Body of pancreas (tissue), 4 donors: ENCODE measurements around the gene PPM1H. TPM values are rescaled to one million over a fixed set of nuclear protein-coding genes. Genes with fewer than 3 reads are reported as not detected.

Experiments
- ATAC-seq: fragments of 150-250 bp; one replicate; pipeline ENCODE4 v1.9.1; 2016
- DNase-seq, 4 donors: peaks; one replicate each; pipeline ENCODE4 v3.0.0-alpha.2; 2019
- H3K27ac ChIP-seq, 4 donors: fragments of 200-600 bp; sonication (generic); 1 replicate in 3 of 4; 2 replicates in 1 of 4; pipeline versions ENCODE4 v1.5.1 to v1.6.1; 2016 to 2019; ENCODE audit warnings: mild to moderate bottlenecking in 1 of 4, mixed read lengths in 1 of 4, moderate library complexity in 1 of 4
- H3K27me3 ChIP-seq, 2 donors: fragments of 200-600 bp; sonication (generic); one replicate each; pipeline ENCODE4 v1.6.0; 2016; ENCODE audit warnings: mild to moderate bottlenecking in 1 of 2
- H3K36me3 ChIP-seq, 2 donors: fragments of 200-600 bp; sonication (generic); replicated peaks in 1 of 2; 2 replicates each; pipeline ENCODE4 v1.5.1; 2016; ENCODE audit warnings: low read depth in 2 of 2; ENCODE audit not compliant: insufficient read depth in 1 of 2
- H3K4me1 ChIP-seq: fragments of 200-600 bp; sonication (generic); one replicate; pipeline ENCODE4 v1.6.0; 2016
- H3K4me3 ChIP-seq, 2 donors: fragments of 200-600 bp; sonication (generic); 1 replicate in 1 of 2; 2 replicates in 1 of 2; pipeline ENCODE4 v1.5.1; 2016 to 2019
- H3K9me3 ChIP-seq, 3 donors: fragments of 200-600 bp; sonication (generic); 1 replicate in 2 of 3; 2 replicates in 1 of 3; pipeline ENCODE4 v1.5.1; 2016
- CTCF ChIP-seq, 7 experiments: fragments of 450-650 bp in 4 of 7; fragments of 200-600 bp in 3 of 7; sonication (generic) in 3 of 7; IDR thresholded peaks; one replicate each; pipeline ENCODE4 v1.5.1; 2016 to 2019; ENCODE audit warnings: antibody characterized with exemption in 7 of 7
- POLR2A ChIP-seq, 3 donors: fragments of 450-650 bp; IDR thresholded peaks; one replicate each; pipeline ENCODE4 v1.6.1; 2016; ENCODE audit warnings: antibody characterized with exemption in 3 of 3, mild to moderate bottlenecking in 2 of 3
- WGBS, 2 donors: methylation state at CpG; one replicate each; pipeline ENCODE4 v1.1.5; 2017; 5-methylcytosine and 5-hydroxymethylcytosine counted together
- intact Hi-C: fragments of 100-400 bp; cut with DNase I; formaldehyde crosslinking; loops from one replicate; pipeline ENCODE4 v1.15.1; 2023
- total RNA-seq, 2 donors: library from RNA; depleted of rRNA; stranded (reverse); fragments of >200 nt; gene quantifications; one replicate each; pipeline ENCODE4 v1.1.0, GENCODE V29; 2016

Gene PPM1H
- total RNA-seq, 2 donors from 2014 or later, result 4.9 to 6.3 TPM

DNA sequence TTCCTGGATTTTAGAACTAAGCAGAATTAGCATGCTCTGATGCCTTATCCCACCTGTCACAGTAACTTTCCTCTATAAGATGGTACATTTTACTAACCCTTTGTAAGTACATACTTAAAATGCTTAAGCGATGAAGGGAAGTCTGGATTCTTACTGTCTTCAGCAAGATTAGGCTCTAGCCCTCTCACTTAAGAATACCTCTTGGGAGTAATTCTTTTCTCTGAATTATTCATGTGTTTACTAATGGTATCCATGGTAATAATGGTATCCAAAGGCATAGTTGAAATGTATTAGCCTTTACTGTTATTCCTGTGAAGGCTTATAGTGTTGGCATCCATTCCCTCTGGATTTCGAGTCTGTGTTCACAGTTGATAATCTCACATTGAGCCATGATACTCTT is 291.5 kb downstream of the PPM1H start:
- ATAC-seq (no peak), DNase-seq (no peak)
- H3K9me3 ChIP-seq, result no peaks in the 10 kb centered on the region
- no peak overlapping the region for H3K4me3 ChIP-seq
- no peaks in the 10 kb centered on the region for H3K4me1 ChIP-seq
- intact Hi-C loops, result no loop called here
- H3K27ac ChIP-seq, result no peak overlapping the region
- no peak for TF ChIP-seq CTCF (IDR thresholded peaks at IDR 0.05)
- TF ChIP-seq POLR2A (IDR thresholded peaks at IDR 0.05), result no peak
- no peaks in the 10 kb centered on the region for H3K27me3 ChIP-seq
- WGBS, 2 donors, result 87 to 90% methylated on average over 2 of the region's 2 CpGs
- H3K36me3 ChIP-seq, result no peaks in the 10 kb centered on the region

- DNase-seq, result no peak
- no peaks in the 10 kb centered on the region for H3K4me1 ChIP-seq
- no peak for ATAC-seq
- intact Hi-C loops, result no loop called here
- no peaks in the 10 kb centered on the region for H3K27me3 ChIP-seq
- no peaks in the 10 kb centered on the region for H3K9me3 ChIP-seq
- 72 to 90% methylated on average over 2 of the region's 2 CpGs for WGBS, 2 donors
- H3K4me3 ChIP-seq, result no peak overlapping the region
- no peak for TF ChIP-seq POLR2A (IDR thresholded peaks at IDR 0.05)
- TF ChIP-seq CTCF (IDR thresholded peaks at IDR 0.05), result no peak
- no peaks in the 10 kb centered on the region for H3K36me3 ChIP-seq
- no peak overlapping the region for H3K27ac ChIP-seq
These were observed 292.5 kb downstream of the PPM1H start for GRCh38 chr12:62642486-62642885.

DNA sequence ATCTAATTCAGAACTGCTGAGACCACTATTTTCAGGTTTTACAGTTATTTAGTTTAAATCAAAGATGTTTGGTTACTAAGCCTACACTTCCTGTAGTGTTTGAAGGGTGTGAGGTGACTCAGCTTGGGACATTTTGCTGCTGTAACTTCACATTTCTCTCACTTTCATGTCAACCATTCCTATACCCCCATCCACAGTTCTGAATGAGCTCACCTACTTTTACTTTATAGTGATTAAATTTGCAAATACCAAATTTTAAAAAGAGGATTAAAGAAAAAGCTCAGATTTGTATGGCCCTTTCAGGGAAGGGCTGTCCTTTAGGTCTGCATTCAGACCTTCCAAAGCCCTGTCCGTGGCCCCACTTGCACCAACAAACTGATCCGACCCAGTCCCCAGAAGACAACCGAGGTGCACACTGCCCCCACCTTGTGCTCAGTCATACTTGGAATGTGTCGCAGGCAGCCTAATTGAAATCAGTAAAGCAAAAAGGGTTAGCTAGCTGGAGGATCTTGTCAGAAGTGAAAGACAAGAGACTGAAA is 294.0 kb downstream of the PPM1H start:
- 69 to 83% methylated on average over 4 of the region's 4 CpGs for WGBS, 2 donors
- intact Hi-C loops, result no loop called here

GRCh38 chr12:62637679-62638078 is 297.3 kb downstream of the PPM1H start:
- no peak for ATAC-seq
- Histone ChIP-seq H3K4me1 (peaks cover 4% of the 10 kb centered on the region), H3K9me3 (no peaks in the 10 kb centered on the region), H3K4me3 (no peak overlapping the region), H3K27me3 (no peaks in the 10 kb centered on the region), H3K36me3 (no peaks in the 10 kb centered on the region), H3K27ac (no peak overlapping the region)
- intact Hi-C loops, result no loop called here
- WGBS, 2 donors, result 78 to 90% methylated on average over 2 to 5 of the region's 5 CpGs
- TF ChIP-seq POLR2A (IDR thresholded peaks at IDR 0.05) (no peak), CTCF (IDR thresholded peaks at IDR 0.05) (no peak)
- DNase-seq, result no peak

More for the DNA sequence above, 294.0 kb downstream of the PPM1H start:
- ATAC-seq (no peak), DNase-seq (no peak)
- Histone ChIP-seq H3K9me3 (no peaks in the 10 kb centered on the region), H3K4me1 (no peaks in the 10 kb centered on the region), H3K36me3 (no peaks in the 10 kb centered on the region), H3K27ac (no peak overlapping the region), H3K4me3 (no peak overlapping the region), H3K27me3 (no peaks in the 10 kb centered on the region)
- no peak for TF ChIP-seq POLR2A (IDR thresholded peaks at IDR 0.05)
- TF ChIP-seq CTCF (IDR thresholded peaks at IDR 0.05), result no peak

- Histone ChIP-seq H3K4me1 (peaks cover 20% of the 10 kb centered on the region), H3K27me3 (no peaks in the 10 kb centered on the region), H3K27ac (no peak overlapping the region), H3K9me3 (no peaks in the 10 kb centered on the region), H3K4me3 (no peak overlapping the region), H3K36me3 (no peaks in the 10 kb centered on the region)
- 67 to 71% methylated on average over 1 of the region's 1 CpG for WGBS, 2 donors
- DNase-seq, result no peak
- ATAC-seq, result no peak
- TF ChIP-seq CTCF (IDR thresholded peaks at IDR 0.05) (no peak), POLR2A (IDR thresholded peaks at IDR 0.05) (no peak)
- intact Hi-C loops, result no loop called here
These were observed 299.3 kb downstream of the PPM1H start for GRCh38 chr12:62635649-62636048.
